ENCODE results near the gene BABAM2.
"Not testable (repeated sequence)": the region's sequence is repeated elsewhere in the genome, so short reads cannot be mapped to it uniquely, and the experiment has no call there.

BABAM2 gene

DNA sequence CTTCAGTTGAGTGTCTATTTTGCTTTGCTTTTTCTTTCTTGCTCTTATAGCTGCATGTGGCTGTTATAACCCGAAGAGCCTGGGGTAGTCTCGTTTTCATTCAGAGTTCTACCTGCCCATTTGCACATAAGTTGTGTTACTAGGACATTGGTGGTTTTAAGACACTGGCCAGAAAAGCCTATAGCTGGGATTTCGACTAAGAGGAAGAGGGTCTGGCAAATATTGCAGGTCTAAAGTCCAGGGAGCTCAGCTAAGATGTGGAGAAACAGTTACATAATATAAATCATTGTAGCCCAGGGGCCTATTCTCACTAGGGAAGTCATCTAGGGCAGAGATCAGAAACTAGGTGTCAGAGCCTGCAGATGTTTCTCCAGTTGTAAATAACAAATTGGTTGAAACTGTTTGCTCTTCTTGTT is 120.8 kb downstream of the BABAM2 start:
- in situ Hi-C loops (cut with MboI; ENCODE audit: low sequenced_read_pairs) = no loop called here

DNA sequence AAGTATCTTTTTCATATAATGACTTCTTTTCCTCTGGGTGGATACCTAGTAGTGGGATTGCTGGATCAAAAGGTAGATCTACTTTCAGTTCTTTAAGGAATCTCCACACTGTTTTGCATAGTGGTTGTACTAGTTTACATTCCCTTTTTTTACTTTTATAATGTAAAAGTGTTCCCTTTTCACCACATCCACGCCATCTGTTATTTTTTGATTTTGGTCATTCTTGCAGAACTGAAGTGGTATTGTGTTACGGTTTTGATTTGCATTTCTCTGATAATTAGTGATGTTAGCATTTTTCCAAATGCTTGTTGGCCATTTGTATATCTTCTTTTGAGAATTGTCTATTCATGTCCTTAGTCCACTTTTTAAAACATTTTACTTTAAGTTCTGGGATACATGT is 127.9 kb downstream of the BABAM2 start:
- in situ Hi-C loops (cut with MboI; ENCODE audit: low sequenced_read_pairs) = not testable (repeated sequence)

DNA sequence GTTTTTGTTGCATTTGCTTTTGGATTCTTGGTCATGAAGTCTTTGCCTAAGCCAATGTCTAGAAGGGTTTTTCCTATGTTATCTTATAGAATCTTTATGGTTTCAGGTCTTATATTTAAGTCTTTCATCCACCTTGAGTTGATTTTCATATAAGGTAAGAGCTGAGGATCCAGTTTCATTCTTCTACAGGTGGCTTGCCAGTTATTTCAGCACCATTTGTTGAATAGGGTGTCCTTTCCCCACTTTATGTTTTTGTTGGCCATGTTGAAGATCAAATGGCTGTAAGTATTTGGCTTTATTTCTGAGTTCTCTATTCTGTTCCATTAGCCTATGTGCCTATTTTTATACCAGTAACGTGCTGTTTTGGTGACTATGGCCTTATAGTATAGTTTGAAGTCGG is 129.0 kb downstream of the BABAM2 start:
- in situ Hi-C loops (cut with MboI; ENCODE audit: low sequenced_read_pairs) = not testable (repeated sequence)

DNA sequence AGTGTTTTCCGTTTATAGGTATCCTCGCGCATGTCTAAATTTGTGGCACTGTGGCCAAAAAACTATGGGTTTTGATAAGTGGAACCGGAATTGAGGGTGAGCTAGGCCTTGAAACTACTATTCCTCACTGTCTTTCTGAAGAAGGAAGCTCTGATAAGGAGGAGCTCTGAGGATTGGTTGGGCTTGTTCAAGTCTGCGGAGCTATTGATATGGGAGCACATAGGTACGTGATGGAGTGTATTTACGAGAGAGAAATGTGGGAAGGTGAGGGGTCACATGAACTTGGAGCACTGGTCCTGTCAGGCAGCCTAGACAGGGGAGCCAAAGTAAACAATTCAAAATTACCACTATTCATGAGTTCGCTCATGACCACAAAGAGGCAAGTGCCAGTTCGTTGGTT is 131.4 kb downstream of the BABAM2 start:
- in situ Hi-C loops (cut with MboI; ENCODE audit: low sequenced_read_pairs) = no loop called here

DNA sequence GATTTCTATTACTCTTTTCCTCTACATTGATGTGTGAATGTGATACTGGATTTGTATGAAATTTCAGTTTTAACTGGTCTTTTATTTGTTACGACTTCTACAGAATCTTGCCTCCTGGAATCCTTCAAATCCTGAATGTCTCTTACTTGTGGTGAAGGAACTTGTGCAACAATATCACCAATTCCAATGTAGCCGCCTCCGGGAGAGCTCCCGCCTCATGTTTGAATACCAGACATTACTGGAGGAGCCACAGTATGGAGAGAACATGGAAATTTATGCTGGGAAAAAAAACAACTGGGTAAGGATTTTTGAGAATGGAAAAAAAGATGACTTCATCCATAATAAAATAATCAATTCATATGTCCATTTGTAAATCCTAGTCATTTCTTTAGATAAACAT is 134.6 kb downstream of the BABAM2 start:
- in situ Hi-C loops (cut with MboI; ENCODE audit: low sequenced_read_pairs) = no loop called here

DNA sequence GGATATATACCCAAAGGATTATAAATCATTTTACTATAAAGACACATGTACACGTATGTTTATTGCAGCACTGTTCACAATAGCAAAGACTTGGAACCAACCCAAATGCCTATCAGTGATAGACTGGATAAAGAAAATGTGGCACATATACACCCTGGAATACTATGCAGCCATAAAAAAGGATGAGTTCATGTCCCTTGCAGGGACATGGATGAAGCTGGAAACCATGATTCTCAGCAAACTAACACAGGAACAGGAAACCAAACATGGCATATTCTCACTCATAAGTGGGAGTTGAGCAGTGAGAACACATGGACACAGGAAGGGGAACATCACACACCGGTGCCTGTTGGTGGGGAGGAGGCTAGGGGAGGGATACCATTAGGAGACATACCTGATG is 135.7 kb downstream of the BABAM2 start:
- in situ Hi-C loops (cut with MboI; ENCODE audit: low sequenced_read_pairs) = not testable (repeated sequence)

DNA sequence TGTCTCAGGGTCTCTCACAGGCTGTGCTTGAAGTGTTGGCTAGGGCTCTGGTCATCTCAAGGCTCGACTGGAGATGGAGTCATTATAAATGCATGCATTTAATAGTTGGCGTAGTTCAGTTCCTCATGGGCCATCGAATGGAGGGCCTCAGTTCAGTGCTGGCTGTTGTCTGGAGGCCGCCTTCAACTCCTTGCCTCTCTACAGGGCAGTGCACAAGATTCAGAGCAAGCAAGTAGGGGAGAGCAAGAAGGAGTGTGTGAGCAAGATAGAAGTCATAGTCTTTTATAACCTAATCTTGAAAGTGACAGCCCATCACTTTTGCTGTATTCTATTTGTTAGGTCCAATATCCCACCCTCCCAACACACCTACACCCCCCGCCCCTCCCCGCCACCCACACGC is 137.5 kb downstream of the BABAM2 start:
- in situ Hi-C loops (cut with MboI; ENCODE audit: low sequenced_read_pairs) = no loop called here

DNA sequence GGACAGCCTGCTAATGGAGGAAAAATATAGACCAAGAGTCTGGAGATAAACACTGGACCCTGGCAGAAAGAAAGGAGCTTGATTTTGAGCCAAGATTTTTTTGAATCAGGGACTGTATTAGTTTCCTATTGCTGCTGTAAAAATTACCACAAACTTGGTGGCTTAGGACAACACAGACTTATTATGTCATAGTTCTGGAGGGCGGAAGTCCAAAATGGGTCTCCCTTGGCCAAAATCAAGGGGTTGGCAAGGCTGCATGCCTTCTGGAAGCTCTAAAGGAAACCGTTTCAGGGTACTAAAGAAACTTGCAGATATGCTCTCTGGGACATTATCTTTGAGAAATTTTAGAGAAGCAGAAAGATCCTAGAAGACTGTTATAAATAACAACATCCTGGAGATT is 140.1 kb downstream of the BABAM2 start:
- in situ Hi-C loops (cut with MboI; ENCODE audit: low sequenced_read_pairs) = no loop called here

DNA sequence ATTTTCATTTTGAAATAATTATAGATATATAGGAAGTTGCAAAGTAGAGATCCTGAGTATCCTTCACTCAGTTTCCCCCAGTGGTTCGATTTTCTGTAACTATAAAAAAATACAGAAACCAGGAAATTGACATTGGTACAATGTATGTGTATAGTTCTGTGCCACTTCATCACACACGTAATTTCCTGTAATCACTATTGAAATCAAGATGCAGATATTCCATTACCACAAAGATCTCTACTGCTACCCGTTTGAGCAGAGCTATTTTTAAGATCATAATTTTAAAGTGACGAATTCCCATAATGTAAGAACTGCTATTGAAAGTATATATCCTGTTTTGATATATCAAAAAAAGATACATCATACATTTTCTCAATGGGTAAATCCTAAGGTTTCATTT is 142.3 kb downstream of the BABAM2 start:
- in situ Hi-C loops (cut with MboI; ENCODE audit: low sequenced_read_pairs) = no loop called here

DNA sequence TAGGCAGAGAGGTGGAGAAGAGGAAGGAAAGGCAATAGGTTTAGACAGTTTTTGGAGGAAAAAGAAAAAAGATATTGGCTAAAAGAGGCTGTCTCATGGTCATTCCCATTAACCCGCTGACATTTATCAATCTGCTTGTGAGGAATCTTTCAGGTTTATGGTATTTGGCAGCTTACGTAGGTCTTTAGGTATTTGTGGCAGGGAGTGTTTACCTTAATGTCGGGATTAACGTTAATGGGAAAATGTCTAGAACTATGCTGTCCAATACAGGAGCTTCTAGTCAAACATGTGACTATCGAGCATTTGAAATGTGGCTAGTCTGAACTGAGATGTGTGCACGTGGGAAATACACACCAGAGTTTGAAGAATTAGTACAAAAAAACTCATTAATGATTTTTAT is 144.2 kb downstream of the BABAM2 start:
- in situ Hi-C loops (cut with MboI; ENCODE audit: low sequenced_read_pairs) = no loop called here

DNA sequence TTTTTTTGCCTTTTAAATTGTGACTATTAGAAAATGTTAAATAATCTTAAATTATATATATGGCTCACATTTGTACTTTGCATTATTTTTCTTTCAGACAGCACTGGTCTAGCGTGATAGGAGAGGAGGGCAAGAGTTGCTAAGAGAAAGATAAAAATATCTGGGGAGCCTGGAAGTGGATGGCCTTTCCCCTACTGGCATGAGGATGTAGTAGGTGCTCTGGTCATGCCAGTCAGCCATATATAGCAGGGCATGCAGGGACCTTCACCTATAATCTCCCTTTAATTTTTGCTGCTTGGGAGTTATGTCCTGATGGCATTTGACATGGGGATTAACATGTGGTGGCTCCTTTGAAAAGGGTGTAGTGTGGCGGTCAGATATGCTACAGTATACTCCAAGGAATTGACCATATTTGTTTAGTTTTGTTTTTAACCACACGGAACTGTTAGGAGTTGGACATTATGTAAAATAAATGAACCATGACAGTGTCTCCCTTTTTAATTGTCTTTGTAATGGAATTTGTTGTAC is 144.7 kb downstream of the BABAM2 start:
- in situ Hi-C loops (cut with MboI; ENCODE audit: low sequenced_read_pairs) = no loop called here

DNA sequence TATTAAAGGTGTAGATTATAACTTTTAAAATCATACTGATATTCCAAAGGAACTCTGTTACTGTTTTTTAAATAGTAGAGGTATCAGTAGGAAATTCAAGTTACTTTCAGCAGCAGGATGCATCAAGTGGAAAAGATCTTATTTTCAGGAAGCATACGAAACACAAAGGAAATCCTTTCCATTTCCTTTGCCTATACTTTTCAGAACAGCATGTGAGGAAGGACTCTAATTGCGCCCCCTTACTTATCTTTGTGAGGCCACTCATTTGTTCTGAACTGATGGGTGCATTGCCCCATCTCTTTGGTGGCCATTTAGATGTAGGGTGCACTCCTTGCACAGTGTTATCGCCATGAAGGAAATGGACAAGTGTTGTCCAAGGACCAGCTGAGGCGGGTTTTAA is 145.3 kb downstream of the BABAM2 start:
- in situ Hi-C loops (cut with MboI; ENCODE audit: low sequenced_read_pairs) = no loop called here

DNA sequence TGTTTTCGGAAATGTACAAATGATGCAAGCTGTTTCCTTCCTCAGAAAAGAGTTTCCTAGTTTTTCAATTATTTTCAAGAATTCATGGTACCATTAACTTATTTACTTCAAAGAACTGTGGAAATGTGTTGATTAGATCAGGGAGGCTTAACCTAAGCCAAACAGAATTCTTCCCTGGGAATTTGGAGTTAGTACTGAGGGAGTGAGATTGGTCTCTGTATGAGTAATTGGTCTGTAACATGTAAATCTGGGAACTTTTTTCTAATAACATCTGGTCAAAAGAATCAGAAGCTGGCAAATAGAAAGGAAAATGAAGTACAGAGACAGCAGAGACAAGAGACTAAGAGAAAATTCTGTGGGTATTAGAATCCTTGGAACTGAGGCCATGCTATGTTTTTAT is 145.8 kb downstream of the BABAM2 start:
- in situ Hi-C loops (cut with MboI; ENCODE audit: low sequenced_read_pairs) = no loop called here

DNA sequence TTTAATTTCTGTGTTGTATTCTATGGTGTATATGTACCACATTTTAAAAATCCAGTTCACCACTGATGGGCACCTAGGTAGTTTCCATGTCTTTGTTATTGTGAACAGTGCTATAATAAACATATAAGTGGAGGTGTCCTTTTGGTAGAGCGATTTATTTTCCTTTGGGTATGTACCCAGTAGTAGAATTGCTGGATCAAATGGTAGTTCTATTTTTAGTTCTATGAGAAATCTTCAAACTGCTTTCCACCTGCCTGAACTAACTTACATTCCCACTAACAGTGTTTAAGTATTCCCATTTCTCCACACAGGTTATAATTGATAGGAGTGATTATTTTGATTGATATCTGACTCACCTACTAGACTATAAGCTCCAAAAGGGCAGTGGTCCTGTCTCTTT is 148.2 kb downstream of the BABAM2 start:
- in situ Hi-C loops (cut with MboI; ENCODE audit: low sequenced_read_pairs) = no loop called here

DNA sequence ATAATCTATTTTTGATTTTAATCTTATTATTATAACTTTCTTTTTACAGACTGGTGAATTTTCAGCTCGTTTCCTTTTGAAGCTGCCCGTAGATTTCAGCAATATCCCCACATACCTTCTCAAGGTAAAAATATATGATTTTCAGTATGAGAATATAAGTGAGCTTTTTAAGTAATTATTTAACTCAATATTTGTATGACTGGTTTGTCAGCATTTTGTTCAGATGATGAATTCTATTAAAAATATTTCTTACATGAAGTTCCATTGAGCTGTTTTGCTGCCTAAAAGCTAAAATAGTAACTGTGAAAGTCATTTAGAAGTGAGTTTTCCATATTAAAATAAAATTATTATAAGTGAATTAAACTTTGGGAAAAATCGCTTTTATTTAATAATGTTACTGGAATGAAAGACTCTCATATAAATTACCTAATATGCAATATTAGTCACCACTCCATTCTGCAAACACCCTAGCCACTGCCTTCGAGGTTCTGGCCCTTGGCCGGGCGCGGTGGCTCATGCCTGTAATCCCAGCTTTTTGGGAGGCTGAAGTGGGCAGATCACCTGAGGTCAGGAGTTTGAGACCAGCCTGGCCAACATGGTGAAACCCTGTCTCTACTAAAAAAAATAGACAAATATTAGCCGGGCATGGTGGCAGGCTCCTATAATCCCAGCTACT is 155.3 kb downstream of the BABAM2 start:
- in situ Hi-C loops (cut with MboI; ENCODE audit: low sequenced_read_pairs) = no loop called here

DNA sequence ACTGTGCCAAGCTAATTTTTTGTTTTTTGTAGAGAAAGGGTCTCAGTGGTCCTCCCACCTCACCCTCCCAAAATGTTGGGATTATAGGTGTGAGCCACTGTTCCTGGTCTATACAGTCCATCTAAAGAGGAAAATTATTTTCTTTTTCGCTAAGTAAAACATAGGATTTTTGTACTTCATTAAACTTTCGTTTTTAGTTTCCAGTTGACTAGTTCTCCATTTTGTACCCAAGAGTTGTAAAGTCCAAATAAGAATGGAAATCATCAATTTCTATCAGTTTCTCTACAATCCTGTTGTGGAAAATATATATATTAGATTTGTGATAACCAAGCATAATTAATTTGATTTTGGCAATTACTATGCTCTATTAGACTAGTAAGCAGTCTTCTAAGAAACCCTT is 156.4 kb downstream of the BABAM2 start:
- in situ Hi-C loops (cut with MboI; ENCODE audit: low sequenced_read_pairs) = no loop called here

DNA sequence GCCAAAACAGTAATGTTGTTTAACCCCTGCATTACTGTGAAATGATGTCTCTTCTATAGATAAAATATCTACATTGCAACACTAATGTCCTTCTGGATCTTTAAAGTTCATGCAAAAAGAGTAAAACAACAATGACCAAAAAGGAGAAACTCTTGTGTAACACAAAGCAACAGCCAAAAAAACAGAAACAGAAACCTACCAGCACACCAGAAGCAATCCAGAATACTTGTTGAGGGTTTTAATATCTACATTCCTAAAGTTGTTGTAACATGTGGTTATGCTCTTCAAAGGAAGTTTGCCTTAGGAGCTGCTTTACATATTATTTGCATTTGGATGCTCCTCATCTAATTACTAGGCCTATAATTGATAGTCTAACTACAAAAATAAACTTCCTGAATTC is 157.2 kb downstream of the BABAM2 start:
- in situ Hi-C loops (cut with MboI; ENCODE audit: low sequenced_read_pairs) = no loop called here

DNA sequence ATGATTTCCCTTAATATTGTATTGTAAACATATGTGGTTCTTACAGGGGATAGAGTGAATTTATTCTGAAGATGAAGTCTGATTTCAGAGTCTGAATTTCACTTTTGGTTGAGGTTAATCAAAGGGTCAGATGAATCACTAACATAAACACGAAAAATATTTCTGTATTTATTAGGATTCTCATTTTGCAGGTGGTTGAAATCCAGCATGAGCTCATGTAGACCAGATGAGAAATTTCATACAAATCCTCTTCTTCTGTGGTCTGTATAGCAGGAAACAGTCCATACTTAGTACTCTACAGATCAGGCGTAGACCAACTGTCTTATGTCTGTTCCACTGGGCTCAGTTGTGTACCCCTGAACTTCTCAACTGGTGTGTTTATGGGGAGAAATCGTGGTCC is 157.8 kb downstream of the BABAM2 start:
- in situ Hi-C loops (cut with MboI; ENCODE audit: low sequenced_read_pairs) = no loop called here

DNA sequence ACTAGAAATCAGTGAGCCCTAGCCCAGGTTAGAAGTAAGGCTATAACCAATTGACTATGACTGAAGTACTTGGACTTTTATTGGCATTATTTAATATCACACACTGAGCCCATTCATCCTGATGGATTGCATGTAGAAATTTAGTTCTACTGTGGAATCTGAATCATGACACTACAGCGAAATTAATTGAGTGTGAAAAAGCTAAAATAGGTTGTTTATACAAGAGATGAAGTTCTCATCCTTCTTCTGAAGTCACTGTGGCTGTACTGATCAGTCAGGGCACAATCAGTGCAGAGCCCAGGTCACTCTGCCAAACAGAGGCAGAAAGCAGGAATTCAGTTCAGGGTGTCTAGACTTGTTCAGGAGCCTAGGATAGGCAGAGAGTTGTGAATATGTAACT is 158.9 kb downstream of the BABAM2 start:
- in situ Hi-C loops (cut with MboI; ENCODE audit: low sequenced_read_pairs) = no loop called here

DNA sequence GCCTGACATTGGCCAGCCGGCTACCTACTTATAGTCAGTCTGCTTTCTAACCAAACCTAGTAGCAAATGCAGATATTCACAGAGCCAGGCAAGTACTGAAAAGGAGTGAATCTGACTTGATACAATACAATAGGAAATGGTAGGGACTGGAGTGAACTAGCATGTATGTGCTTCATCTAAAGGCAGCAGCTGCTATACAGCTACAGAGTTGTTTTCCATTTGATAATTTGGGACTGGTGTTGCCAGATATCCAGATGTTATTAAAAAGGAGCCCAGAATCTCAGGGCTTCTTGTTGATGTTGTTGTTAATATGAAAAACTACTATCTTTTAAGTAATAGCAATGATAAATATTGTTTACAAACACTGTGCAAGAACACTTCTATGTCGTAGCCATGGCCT is 159.4 kb downstream of the BABAM2 start:
- in situ Hi-C loops (cut with MboI; ENCODE audit: low sequenced_read_pairs) = no loop called here

DNA sequence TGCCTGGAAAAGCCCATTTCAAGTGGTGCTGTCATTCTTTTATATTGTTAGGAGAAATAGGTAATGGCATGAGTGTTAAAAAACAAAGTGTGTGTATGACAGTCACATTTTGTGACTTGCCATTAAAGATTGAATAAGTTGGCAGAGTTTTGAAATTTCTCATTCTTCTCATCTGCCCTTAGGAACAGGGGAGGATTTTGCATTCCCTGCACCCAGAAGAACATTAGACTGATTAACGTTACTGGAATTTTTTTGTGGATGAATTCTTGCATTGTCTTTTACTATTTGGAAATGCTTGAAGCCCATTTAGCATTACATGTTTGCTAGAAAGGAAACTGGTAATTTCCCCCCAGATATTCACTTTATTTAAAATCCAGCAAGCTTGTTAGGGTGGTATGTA is 162.2 kb downstream of the BABAM2 start:
- in situ Hi-C loops (cut with MboI; ENCODE audit: low sequenced_read_pairs) = no loop called here

DNA sequence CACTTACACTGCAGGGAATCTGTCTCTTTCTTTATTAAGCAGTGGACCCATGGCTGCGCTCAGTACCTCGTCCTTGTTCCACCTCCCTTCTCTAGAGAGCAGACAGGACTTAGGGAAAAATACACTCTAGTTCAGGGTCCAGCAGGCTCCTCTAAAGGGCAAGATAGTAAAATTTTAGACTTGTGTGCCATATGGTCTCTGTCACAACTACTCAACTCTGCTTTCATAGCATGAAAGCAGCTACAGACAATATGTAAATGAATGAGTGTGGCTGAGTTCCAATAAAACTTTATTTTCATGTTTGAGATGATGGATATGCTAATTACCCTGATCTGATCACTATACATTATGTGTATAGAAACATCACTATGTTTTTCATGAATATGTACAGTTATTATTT is 163.1 kb downstream of the BABAM2 start:
- in situ Hi-C loops (cut with MboI; ENCODE audit: low sequenced_read_pairs) = no loop called here

DNA sequence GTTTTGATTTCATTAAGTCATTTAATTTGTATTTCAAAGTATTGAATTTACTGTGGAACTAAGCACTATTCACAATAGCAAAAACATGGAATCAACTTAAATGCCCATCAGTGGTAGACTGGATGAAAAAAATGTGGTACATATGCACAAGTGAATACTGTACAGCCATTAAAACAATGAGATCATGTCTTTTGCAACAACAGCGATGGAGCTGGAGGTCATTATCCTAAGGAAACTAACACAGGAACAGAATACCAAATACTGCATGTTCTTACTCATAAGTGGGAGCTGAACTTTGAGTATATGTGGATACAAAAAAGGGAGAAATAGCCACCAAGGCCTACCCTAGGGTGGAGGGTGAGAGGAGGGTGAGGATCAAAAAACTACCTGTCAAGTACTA is 164.4 kb downstream of the BABAM2 start:
- in situ Hi-C loops (cut with MboI; ENCODE audit: low sequenced_read_pairs) = no loop called here

Data from HL-60/S4 treated with retinoic acid at 250 ng/mL for 4 days and 3 days (cell line).